GM21360 (cell line): ENCODE results near the gene STARD10.
"Not testable (repeated sequence)": the region's sequence is repeated elsewhere in the genome, so short reads cannot be mapped to it uniquely, and the experiment has no call there.

ENCODE experiments used
- ATAC-seq: cut with Tn5 transposase; IDR thresholded peaks from one replicate; pipeline ENCODE4 v1.9.1; 2021; ENCODE audit warnings: mild to moderate bottlenecking, moderate library complexity; ENCODE audit not compliant: unreplicated experiment

STARD10 gene, protein sequence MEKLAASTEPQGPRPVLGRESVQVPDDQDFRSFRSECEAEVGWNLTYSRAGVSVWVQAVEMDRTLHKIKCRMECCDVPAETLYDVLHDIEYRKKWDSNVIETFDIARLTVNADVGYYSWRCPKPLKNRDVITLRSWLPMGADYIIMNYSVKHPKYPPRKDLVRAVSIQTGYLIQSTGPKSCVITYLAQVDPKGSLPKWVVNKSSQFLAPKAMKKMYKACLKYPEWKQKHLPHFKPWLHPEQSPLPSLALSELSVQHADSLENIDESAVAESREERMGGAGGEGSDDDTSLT

DNA sequence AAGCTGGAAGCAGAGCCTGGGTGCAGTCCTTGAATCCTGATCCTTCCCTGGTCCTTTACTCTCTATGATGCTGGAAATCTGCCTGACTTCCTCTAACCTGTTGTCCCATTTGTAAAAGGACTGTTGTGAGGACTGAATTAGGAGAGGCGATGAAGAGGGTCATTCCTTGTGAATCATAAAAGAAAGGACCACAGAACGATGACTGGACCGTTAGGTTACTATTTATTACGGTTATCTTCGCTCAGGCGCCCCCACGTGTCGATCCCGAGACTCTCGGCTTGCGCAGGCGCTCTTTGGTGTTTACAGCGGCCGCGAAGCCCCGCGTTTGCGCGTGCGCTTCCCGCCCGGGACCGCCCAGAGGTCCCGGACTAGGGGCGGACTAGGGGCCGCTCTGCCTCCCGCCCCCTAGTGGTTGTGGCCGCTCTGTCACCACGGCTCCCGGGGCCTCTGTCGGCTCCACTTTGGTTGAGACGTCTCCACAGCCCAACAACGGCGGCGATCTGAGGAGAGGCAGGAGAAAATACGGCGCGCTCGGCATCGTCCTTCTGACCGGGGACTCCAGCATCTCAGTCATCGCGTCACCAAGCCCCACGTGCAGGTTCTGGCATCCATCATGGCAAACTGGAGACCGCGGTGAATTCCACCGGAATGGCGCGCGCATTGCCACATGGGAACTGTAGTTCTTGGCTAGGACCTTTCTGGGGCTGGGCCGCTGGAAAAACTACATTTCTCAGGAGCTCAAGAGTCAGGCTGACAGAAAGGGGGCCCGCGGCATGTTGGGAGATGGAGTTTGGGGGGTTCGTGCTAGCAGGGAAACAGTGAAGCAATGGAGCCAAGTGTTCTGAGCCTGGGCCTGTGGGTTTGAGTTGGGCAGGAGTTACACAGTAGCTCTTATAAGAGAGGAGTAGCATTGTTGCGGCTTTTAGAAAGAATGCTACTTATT, at the start of gene STARD10:
Gene STARD10, minus strand, starts transcription at position 623 of the 943 bp plus-strand sequence. CDS start 12,866 bp downstream, outside the sequence.
- ATAC-seq, result peak; percentile 89

DNA sequence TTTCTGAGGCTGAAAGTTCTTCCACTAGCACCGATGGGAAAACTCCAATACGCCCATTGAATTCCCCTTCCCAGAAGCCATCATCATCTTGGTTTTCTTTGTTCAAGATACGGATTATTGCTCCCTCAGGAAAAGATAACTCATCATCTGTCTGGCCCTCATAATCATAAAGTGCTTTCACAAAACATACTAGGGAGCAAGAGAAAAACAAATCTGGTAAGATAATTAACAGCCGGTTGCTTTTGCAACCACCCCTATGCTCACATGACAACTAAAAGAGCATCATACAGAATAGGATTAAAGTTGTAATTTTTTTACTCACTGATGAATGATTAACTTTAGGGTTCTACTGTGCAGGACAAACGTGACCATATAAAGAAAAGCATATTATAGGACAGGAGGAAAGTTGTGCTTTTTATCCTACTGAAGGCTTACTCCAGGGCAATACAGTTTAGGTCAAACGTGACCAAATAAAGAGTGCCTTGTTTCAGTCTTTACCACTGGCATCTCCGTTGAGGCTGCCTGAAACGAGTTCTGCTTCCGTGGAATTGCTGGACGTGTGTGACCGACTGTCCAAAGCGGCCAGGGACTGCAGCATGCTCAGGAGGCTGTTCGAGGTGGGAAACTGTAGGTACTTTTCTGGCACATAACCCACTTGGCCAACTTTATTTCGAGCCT, 48.9 kb upstream of the STARD10 start:
- ATAC-seq, result no peak

DNA sequence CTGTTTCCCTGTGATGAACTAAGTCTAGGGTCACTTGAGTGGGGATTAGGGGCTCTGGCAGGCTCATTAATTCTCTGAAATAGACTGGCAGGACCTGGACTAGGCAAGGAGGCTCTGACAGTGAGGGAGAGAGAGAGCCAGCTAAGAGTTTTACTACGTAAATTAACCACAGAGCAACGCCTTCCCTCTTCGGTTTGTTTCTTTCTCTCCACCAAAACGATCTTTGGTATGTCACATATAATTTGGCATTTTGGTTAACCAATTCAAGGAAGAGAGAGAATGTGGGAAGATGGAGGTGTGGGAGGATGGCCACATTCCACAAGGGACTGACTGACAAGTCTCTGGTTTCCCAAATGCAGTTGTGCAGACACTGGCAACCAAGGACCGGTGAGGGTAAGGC, 48.3 kb upstream of the STARD10 start:
- ATAC-seq, result no peak

DNA sequence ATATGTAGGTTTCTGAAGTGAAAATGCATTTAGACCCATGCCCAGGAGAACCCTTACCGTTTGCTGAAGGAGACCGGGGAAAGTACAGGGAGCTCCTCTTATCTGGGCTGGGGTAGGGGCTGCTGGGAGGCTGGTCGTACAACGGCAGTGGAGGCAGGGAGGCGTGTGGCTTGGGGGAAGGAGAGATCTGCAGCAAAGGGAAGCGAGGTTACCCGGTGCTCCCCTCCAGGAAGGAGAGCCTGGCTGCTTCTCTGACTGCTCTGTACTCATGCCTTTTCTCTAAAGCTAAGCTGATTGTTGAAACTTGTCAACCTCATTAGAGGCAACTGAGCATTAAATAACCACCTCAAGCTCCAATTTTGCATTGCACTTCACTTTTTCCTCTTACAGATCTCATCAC, 47.5 kb upstream of the STARD10 start:
- ATAC-seq, result no peak

DNA sequence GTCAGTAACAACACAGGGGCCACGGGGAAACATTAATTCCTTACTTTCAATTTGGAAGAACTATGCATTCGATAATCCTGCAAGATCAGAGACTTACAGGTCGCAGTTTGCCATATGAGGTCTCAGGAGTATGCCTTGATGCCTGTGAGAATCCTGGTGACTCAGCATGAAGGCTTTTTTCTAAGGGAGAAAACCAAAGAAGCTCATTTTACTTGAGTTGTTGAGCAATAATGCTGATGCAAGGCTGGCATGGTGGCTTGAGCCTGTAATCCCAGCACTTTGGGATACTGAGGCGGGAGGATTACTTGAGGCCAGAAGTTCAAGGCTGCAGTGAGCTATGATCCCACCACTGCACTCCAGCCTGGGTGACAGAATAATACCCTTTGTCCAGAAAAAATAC, 46.9 kb upstream of the STARD10 start:
- no peak for ATAC-seq

DNA sequence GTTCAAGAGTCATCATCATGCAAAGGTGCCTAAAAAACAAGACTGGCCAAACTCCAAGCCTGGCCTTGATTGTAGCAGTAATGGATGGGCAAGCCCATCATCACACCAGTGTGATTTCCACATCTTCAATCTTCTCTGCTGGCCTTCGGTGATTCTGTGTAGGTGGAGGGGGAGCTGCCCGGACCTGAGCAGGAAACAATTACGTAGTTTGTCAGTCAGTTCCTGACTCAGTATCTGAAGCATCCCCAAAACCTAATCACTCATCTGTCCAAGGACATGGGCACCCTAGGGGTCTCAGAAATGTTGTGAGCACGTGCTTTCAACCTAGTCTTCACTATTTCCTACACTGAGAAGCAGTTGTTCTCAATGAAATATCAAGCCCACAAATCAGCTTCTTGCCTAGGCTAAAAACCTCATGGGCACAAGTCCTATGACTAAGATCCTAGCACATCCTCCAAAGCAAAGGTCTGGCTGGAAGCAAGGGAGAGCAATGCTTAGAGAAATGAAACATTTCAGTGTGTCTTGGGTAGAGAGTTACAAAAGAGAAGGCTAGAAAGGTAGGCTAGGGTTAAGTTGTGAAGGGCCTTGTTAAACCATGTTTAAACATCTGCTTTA, 45.0 kb upstream of the STARD10 start:
- no peak for ATAC-seq

DNA sequence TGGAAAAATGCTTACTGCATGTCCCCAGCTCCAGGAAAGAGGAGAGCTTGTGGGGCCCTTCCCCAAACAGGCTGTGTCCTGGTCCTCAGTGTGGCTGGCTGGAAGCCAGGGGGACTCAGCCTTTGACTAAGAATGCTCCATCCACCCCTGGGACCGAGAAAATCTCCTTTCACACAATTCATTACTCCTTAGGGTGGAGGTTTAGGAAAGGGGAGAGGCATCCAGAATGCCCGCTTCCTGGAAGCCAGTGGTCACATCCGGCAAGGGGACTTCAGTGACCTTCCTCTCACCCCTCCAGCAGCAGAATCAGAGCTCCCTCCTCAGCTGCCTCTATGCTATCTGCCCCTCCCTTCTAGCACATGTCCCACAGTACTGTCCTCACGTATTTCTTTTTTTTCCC, 42.3 kb upstream of the STARD10 start:
- no peak for ATAC-seq

DNA sequence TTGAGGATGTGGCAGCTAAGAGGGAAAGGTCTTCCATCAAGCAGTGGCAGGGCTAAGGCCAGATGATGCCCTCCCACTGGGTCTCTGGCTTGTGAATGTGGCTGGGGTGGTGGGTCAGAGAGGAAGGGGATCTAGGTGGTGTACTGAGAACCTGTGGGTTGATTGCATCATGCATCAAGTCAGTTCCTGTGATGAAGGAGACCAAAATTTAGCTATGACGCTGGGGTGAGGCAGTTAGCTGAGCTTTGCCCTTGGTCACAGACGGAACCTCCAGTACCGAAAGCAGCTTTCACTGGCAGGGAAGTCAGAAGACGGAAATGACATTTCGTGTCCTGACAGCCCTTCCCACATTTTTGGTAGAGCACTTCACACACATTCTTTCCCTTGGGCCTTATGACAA, 41.1 kb upstream of the STARD10 start:
- no peak for ATAC-seq

DNA sequence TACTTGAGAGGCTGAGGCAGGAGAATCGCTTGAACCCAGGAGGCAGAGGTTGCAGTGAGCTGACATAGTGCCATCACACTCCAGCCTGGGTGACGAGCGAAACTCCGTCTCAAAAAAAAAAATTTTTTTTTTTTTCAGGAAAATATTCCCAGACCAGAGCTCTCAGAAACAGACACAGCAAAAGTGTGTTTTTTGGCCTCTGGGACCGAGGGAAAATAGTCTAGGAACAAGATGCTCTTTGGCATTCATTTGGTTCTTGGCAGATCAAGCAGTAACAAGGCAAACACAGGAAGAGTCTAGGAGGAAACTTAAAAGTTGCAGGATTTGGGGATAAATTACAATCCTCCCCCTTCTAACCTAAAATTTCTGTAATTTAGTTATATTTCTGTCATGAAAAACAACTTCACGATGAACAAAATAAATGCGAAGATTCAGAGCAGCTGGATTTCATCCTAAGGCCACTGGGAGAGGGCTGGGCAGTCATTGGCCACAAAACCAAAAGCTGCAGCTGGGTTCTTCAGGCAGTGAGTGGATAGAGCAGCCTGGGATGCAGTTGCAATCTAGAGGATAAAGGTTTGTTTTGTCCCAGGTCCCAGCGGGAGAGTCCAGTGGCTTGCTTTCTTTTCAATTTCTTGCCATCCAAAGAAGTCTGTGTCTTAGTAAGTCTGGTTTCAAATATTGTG, 40.1 kb upstream of the STARD10 start:
- ATAC-seq, result no peak

DNA sequence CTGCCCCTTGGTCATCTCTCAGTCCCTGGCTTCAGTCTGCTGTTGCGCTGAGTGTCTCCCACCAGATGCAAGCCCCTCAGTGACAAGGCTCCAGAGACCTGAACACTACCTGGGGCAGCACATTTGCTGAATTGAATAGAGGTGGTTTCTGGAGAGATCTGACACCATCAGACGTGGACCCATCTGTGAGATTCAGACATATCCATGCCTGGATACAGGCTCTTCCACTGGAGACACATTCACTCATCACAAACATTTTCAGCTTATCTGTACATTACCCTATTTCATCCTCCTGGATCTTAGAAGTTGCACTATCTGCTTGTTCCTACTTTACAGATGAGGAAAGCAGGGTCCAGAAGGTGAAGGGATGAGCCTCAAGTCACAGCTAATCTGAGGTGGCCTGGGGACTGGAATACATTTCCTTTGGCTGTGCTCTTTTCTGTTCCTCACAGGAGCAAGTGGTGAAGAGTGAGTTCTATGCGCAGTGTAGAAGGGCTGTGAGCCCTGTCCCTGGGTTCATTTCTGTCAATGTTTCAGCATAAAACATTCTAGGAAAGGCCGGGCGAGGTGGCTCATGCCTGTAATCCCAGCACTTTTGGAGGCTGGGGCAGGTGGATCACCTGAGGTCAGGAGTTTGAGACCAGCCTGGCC, 39.4 kb upstream of the STARD10 start:
- no peak for ATAC-seq

DNA sequence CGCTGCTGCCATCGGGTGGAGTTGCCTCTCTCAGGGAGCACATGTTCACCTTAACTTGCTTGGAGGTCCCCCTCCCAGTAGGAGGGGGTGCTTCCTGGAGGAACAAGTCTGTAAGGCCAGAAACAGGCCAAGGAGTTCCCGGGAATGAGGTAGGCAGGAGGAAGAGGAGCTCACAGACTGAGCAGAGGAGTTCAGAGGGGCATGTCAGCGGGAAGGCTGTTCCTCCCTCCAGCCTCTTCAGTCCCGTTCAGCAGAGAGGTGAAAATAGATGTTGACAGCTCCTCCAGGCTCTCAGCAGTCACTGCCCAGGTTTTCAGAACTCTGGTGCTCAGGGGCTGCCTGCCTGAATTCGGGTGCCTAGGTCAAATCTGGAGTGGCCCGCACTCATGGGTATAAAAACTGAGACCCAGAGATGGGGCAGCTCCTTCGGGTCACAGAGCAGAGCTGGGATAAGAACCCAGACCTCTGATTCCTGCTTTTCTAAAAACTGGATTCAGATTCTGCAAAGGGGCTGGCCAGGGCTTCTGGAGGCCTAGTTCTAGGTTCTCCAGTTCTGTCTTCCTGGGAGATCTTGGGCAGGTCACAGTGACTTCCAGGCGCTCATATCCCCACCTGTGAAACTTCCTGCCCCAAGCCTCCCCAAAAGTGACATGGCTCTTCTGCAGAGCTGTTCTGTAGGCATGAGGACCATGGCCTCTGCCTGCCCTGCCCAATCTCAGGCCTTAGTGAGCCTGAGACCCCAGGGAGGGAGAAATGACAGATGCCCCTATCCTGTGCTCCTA, 38.6 kb upstream of the STARD10 start:
- ATAC-seq, result no peak

DNA sequence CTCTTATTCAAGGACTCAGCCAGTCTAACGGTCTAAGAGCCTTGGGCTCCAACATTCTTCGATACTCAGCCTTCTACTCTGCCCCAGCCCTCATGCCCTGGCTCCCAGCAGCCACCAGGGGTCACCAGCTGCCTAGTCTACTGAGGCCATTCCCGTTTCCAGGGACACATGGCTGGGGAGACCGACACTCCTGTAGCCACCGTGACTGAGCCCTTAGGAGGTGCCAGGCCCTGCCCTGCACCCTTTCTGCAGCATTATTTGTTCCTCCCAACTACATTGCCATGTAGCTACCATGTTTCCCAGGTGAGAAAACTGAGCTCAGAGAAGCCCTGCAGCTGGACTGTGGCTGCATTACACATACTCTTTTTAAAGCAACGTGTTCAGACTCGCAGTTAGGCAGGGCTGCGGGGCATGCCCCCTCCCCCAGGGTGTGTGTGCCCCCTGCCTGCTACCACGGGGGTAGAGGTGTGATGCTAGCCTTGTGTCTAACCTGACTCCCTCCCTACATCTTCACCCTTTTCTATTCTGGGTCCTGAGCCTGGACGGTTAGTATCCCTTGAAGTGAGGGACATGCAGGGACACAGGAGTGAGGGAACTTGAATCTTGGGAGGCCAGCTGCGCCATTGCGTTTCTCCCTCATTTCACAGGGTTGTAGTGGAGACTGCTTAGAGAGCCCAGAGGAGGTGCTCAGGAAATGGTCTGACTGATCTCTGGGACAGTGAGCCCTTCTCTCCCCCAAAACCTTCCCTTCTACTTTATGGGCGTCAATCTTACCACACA, 37.9 kb upstream of the STARD10 start:
- no peak for ATAC-seq

DNA sequence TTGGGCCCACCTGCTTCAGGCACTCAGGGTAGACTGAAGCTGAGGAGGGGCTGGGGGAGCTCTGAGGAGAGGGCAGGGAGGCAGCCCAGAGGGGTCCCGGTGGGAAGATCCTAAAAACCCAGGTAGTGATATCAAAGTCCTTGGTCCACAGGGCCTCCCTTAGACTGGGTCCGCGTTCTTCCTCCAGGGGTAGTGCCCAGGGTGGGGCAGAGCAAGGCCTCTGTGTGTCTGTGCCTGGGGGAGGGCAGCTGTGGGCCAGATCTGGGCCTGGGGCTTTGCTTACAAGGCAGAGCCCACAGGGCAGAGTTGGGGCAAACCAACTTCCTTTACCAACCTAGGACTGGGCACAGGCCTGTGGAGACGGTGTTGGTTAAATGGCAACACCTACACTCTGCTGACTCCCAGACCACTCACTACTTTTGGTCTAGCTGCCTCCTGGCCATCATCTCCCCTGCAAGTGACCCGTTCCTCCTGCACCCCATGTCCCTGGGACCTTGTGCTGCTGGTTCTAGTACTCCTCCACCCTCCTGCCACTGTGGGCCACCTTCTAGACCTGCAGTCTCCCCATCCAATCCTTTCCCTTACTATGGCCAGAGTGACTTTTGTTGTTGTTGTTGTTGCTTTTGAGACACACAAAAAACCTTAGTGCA, 36.2 kb upstream of the STARD10 start:
- no peak for ATAC-seq

DNA sequence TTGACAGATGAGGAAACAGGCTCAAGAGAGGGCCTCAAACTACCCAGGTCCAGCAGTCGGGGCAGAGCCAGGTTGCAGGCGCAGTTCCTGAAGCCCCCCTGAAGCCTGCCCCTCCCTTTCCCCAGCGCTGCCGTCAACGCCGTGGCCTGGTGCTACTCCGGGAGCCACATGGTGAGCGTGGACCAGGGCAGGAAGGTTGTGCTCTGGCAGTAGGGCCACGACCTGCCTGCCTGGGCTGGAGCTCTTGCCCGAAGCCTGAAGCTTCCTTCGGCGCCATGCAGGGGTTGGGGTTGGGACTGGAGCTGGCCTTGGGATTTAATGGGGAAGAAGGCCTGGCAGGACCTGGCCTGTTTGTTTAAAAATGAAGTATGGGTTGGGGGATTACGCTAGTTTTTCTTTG, 35.3 kb upstream of the STARD10 start:
- no peak for ATAC-seq

DNA sequence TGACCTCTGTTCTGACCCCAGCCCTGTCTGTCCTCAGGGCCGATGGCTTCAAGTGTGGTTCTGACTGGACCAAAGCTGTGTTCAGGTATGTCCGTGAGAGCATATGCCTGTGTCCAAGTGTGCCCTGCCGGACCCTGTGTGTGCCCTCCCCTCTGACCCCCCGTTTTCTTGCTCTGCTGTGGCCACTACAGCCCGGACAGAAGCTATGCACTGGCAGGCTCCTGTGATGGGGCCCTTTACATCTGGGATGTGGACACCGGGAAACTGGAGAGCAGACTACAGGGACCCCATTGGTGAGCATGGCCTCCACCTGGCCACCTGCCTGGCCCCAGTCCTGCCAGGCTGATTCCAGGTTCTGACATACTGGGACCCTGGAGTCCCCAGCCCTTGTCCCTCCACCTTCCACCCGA, 34.9 kb upstream of the STARD10 start:
- ATAC-seq, result no peak

DNA sequence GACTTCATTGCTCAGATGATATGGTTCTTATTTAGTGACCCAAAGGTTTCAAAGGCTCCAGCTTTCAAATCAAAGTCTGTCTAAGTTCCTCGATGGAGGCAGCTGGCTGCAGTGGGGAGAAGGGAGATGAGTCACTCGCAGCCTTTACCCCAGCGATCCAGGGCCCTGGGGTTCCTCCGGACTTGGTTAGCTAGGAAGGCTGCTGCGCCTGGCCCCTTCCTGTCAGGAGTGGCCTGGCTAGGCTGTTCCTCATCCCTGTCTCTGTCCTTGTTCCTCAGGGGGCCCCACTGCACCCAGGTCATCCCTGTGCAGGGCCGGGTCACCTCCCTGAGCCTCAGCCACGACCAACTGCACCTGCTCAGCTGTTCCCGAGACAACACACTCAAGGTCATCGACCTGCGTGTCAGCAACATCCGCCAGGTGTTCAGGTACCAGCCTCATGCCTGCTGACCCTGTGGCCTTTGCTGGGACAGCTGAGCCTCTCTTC, 34.3 kb upstream of the STARD10 start:
- no peak for ATAC-seq

DNA sequence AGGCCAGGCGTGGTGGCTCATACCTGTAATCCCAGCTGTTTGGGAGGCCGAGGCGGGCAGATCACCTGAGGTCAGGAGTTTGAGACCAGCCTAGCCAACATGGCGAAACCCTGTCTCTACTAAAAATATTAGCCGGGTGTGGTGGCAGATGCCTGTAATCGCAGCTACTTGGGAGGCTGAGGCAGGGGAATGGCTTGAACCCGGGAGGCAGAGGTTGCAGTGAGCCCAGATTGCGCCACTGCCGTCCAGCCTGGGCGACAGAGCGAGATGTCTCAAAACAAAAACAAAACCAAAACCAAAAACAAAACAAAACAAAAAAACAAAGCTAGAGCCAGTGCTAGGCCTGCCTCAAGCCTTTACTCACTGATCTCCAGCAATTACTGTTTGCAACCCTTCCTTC, 33.8 kb upstream of the STARD10 start:
- ATAC-seq, result not testable (repeated sequence)

DNA sequence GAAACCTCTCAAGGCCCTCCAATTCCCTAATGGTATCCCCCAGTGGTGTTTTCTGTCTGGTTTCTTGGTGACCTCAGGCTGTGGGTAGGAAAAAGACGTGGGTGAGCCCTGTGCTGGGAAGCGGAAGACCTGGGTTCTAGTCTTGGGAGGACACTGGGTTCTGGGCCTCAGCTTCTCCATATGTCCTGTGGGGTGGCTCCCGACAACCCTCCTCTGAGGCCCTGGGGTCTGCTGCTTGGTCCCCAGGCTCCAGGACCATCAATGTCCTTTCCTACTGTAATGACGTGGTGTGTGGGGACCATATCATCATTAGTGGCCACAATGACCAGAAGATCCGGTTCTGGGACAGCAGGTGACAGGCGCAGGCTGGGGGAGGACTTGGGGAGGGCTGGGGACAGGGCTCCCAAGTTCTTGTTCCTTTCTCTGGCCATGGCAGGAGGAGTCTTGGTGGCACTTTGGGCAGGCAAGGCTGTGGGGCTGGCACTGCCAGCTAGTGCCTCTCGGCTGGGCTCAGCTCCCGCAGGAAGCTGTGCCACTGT, 33.2 kb upstream of the STARD10 start:
- no peak for ATAC-seq
